CD4-positive, alpha-beta memory T cell (primary cell): ENCODE measurements around the gene ZNF318. TPM values are rescaled to one million over a fixed set of nuclear protein-coding genes. Genes with fewer than 3 reads are reported as not detected.
A peak's percentile ranks its signal among the peaks of the same experiment; 100 is the strongest.

Experiments used
- CTCF ChIA-PET: fragments of 350-600 bp; sonication (Branson Sonifier 250); formaldehyde crosslinking; loops from one replicate; lab custom pipeline; 2021; ENCODE audit warnings: inconsistent platforms; ENCODE audit not compliant: partially characterized antibody; lab: Charles Lee
- POLR2A ChIA-PET: fragments of 350-600 bp; sonication (Branson Sonifier 250); formaldehyde crosslinking; loops from one replicate; lab custom pipeline; 2021; ENCODE audit not compliant: partially characterized antibody; lab: Charles Lee
- DNase-seq, 5 donors: peaks; one replicate each; pipeline versions ENCODE4 v3.0.0 to v3.0.0-alpha.2; 2020 to 2022; ENCODE audit warnings: mixed read lengths in 1 of 5
- H3K27ac ChIP-seq: one replicate; pipeline ENCODE4 v1.7.0; 2013; ENCODE audit warnings: low read depth, low read length
- H3K27me3 ChIP-seq: 2 replicates; pipeline ENCODE4 v1.7.0; 2013; ENCODE audit warnings: mild to moderate bottlenecking, low read length, moderate library complexity; ENCODE audit not compliant: insufficient read depth
- H3K36me3 ChIP-seq: 2 replicates; pipeline ENCODE4 v1.7.0; 2013; ENCODE audit warnings: mild to moderate bottlenecking, low read length, moderate library complexity; ENCODE audit not compliant: insufficient read depth
- H3K4me1 ChIP-seq: 2 replicates; pipeline ENCODE4 v1.7.0; 2013; ENCODE audit warnings: mild to moderate bottlenecking, low read length, moderate library complexity; ENCODE audit not compliant: insufficient read depth
- H3K4me3 ChIP-seq, 2 donors: one replicate each; pipeline ENCODE4 v1.7.0; 2013; ENCODE audit warnings: low read length in 2 of 2, mild to moderate bottlenecking in 1 of 2
- H3K9me3 ChIP-seq, 2 donors: one replicate each; pipeline ENCODE4 v1.7.0; 2013; ENCODE audit warnings: low read length in 2 of 2, control low read depth in 1 of 2; ENCODE audit not compliant: control insufficient read depth in 1 of 2
- H3K27ac Mint-ChIP-seq, 7 donors: one replicate each; pipeline ENCODE4 v1.8.0; 2020 to 2021; ENCODE audit warnings: mixed read lengths in 7 of 7, mild to moderate bottlenecking in 6 of 7, inconsistent platforms in 3 of 7, moderate library complexity in 3 of 7
- H3K27me3 Mint-ChIP-seq, 2 donors: one replicate each; pipeline ENCODE4 v1.8.0; 2020 to 2021; ENCODE audit warnings: mixed read lengths in 2 of 2
- H3K36me3 Mint-ChIP-seq, 2 donors: one replicate each; pipeline ENCODE4 v1.8.0; 2020 to 2021; ENCODE audit warnings: mixed read lengths in 2 of 2, inconsistent platforms in 1 of 2, mild to moderate bottlenecking in 1 of 2
- H3K4me1 Mint-ChIP-seq, 4 donors: one replicate each; pipeline ENCODE4 v1.8.0; 2020 to 2021; ENCODE audit warnings: mixed read lengths in 4 of 4, mild to moderate bottlenecking in 1 of 4
- H3K4me3 Mint-ChIP-seq, 8 donors: one replicate each; pipeline ENCODE4 v1.8.0; 2020 to 2021; ENCODE audit warnings: mixed read lengths in 8 of 8, mild to moderate bottlenecking in 7 of 8, moderate library complexity in 6 of 8, inconsistent platforms in 3 of 8
- H3K9me3 Mint-ChIP-seq, 8 donors: one replicate each; pipeline ENCODE4 v1.8.0; 2020 to 2021; ENCODE audit warnings: mixed read lengths in 8 of 8, mild to moderate bottlenecking in 5 of 8, inconsistent platforms in 3 of 8, moderate library complexity in 1 of 8
- intact Hi-C: fragments of 100-400 bp; cut with micrococcal nuclease; formaldehyde crosslinking; loops from one replicate; pipeline ENCODE4 v1.15.1; 2023
- polyA plus RNA-seq, 2 donors: library from polyadenylated mRNA; unstranded; fragments of 300-500 nt; fragmentation: Illumina TruSeq; gene quantifications; one replicate each; pipeline ENCODE4 v1.2.3, GENCODE V29; 2021
- total RNA-seq, 2 experiments: library from RNA; stranded (reverse); gene quantifications; one replicate each; pipeline ENCODE4 v1.2.3, GENCODE V29; 2021

The ZNF318 gene
- total and polyA plus RNA-seq, 4 experiments from 2014 or later: 1.3 to 32.2 (median 18.8) TPM

DNA sequence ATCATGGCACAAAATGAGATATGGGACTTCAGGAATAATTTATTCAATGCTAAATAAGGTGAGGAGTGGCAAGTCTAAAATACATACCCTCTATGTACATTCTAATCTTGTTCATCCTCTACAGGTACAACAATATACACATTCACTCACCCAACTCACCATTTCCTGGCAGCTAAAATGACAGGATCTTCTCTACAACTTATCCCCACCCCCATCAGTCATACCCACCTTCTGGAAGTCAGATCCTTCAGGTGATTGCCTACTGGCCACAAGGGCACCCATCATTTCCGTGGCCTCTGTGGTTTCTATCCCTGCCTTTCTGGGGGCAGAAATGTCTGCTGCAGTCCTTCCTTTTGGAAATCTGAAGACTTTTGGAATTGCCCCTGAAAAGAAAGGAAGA, 38.0 kb downstream of the ZNF318 start:
- peaks cover 14 to 27% (median 17%) of the 10 kb centered on the region in 4 donors for H3K4me1 Mint-ChIP-seq
- no peaks in the 10 kb centered on the region for H3K27me3 ChIP-seq
- no peaks in the 10 kb centered on the region for H3K9me3 Mint-ChIP-seq
- H3K4me3 Mint-ChIP-seq: peak overlapping the region in 6 of 8 donors; percentile 30 to 67 (median 49)
- H3K27ac ChIP-seq: no peak overlapping the region
- peaks cover 17% of the 10 kb centered on the region for H3K4me1 ChIP-seq
- H3K4me3 ChIP-seq: no peak overlapping the region
- H3K27me3 Mint-ChIP-seq: no peaks in the 10 kb centered on the region
- peaks cover 6 to 17% of the 10 kb centered on the region in 2 donors for H3K36me3 Mint-ChIP-seq
- H3K36me3 ChIP-seq: peaks cover 3% of the 10 kb centered on the region
- peak in 2 of 5 donors; percentile 5 to 6 for DNase-seq
- peak overlapping the region; percentile 40 to 92 (median 70) for H3K27ac Mint-ChIP-seq
- intact Hi-C loops: no loop called here
- no peaks in the 10 kb centered on the region for H3K9me3 ChIP-seq
- ChIA-PET CTCF (no interaction called here), POLR2A (interaction anchor here (0.6 to 1.0 kb wide), 2 partner anchors 23 to 38 kb away, joined by 3 read pairs; partner anchors contain the start of genes CRIP3 and ZNF318)

DNA sequence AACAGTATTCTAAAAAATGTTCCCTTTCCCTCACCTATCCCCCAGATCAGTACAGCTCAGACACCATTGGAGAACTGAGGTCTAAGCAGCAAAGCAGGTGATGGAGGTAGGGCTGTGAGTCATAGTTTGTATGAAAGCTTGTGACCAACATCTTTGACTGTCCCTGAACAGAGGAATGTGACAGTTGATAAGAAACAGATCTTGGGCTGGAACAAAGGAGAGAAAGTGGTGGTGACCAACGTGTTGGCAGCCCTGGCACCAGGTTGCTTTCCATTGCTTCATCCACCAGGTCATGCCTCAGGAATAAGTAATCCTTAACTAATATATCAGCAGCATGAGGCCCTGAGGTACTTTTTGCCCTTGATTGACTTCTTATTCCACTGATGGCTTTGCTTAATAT, 40.9 kb downstream of the ZNF318 start:
- Mint-ChIP-seq H3K9me3 (no peaks in the 10 kb centered on the region), H3K4me3 (no peak overlapping the region), H3K27ac (peak overlapping the region in 3 of 7 donors; percentile 11 to 24 (median 14)), H3K36me3 (peaks cover 6 to 21% of the 10 kb centered on the region in 2 donors), H3K4me1 (peaks cover 14 to 16% (median 15%) of the 10 kb centered on the region in 4 donors), H3K27me3 (no peaks in the 10 kb centered on the region)
- ChIA-PET POLR2A (no interaction called here), CTCF (no interaction called here)
- no peaks in the 10 kb centered on the region for H3K9me3 ChIP-seq
- DNase-seq: no peak
- intact Hi-C loops: no loop called here
- no peak overlapping the region for H3K4me3 ChIP-seq
- peaks cover 17% of the 10 kb centered on the region for H3K4me1 ChIP-seq
- H3K27me3 ChIP-seq: no peaks in the 10 kb centered on the region
- no peaks in the 10 kb centered on the region for H3K36me3 ChIP-seq
- H3K27ac ChIP-seq: no peak overlapping the region

DNA sequence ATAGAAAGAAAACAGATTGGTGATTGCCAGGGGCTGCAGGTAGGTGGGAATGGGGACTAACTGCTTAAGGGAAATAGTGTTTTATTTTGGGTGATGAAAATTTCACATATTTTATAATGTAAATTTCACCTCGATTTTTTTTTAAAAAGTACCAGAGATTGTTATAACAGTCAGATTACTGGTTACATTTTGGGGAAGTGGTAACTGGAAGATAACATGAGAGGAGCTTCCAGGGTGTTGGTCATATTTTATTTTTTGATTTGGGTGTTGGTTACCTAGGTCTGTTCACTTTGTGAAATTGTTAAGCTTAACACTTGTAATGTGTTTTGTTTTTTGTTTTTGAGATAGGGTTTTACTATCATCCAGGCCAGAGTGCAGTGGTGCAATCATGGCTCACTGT, 43.6 kb downstream of the ZNF318 start:
- no peak overlapping the region for H3K27ac ChIP-seq
- H3K9me3 Mint-ChIP-seq: no peaks in the 10 kb centered on the region
- CTCF ChIA-PET: no interaction called here
- DNase-seq: no peak
- POLR2A ChIA-PET: no interaction called here
- H3K27me3 Mint-ChIP-seq: no peaks in the 10 kb centered on the region
- intact Hi-C loops: no loop called here
- no peak overlapping the region for H3K4me3 Mint-ChIP-seq
- H3K27me3 ChIP-seq: no peaks in the 10 kb centered on the region
- no peaks in the 10 kb centered on the region for H3K9me3 ChIP-seq
- no peak overlapping the region for H3K27ac Mint-ChIP-seq
- H3K36me3 Mint-ChIP-seq: peaks cover 6 to 22% of the 10 kb centered on the region in 2 donors
- peaks cover 2% of the 10 kb centered on the region for H3K4me1 ChIP-seq
- no peak overlapping the region for H3K4me3 ChIP-seq
- H3K36me3 ChIP-seq: no peaks in the 10 kb centered on the region
- peaks cover 0 to 2% (median under 1%) of the 10 kb centered on the region in 4 donors for H3K4me1 Mint-ChIP-seq

DNA sequence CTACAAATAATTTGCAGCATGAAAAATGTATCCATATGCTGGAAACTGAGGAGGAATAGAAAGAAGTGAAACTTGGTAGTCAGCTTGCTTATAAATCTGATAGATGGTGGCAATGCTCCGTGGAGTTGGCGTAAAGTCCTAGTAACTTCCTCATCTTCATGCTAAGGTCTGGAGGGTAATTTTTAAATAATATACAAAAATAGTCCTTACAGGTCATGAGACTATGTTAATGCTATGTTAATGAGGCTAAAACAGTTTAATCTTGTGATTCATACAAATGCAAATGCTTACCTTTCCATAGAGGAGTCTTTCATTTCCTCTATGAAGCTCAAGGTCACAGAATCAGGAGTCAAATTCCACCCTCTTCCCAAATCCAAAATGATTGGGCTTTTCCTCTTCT, 51.4 kb downstream of the ZNF318 start:
- Mint-ChIP-seq H3K9me3 (no peaks in the 10 kb centered on the region), H3K36me3 (peaks cover 0 to 7% of the 10 kb centered on the region in 2 donors), H3K4me1 (no peaks in the 10 kb centered on the region), H3K27ac (no peak overlapping the region), H3K27me3 (no peaks in the 10 kb centered on the region), H3K4me3 (no peak overlapping the region)
- intact Hi-C loops: no loop called here
- no peaks in the 10 kb centered on the region for H3K27me3 ChIP-seq
- DNase-seq: no peak
- H3K4me1 ChIP-seq: no peaks in the 10 kb centered on the region
- H3K27ac ChIP-seq: no peak overlapping the region
- ChIA-PET CTCF (interaction anchor here (2.7 kb wide), 1 partner anchor 10 kb away, joined by 12 read pairs; the partner anchor contains the start of gene CRIP3), POLR2A (interaction anchor here (0.7 kb wide), 1 partner anchor 190 kb away, joined by 3 read pairs; no protein-coding TSS in a partner anchor)
- H3K4me3 ChIP-seq: no peak overlapping the region
- no peaks in the 10 kb centered on the region for H3K9me3 ChIP-seq
- no peaks in the 10 kb centered on the region for H3K36me3 ChIP-seq

DNA sequence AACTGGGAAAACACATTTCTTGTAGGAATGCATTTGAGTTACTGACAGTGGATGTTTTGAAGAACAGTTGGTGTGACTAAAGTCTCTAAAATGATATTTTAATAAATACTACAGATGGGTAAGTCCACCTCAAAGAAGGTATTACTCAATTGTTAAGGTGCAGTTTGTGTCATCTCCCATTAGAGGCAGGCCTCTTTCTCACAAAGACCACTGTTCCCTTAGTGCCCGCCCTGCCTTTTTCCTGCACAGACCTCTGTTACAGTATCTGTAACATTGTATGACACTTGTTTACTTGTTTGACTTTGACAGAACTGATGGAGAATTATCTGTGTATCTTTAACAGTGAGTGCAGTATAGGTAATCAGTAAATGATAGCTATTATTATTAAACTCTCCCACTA, 55.6 kb downstream of the ZNF318 start:
- no peaks in the 10 kb centered on the region for H3K27me3 Mint-ChIP-seq
- H3K27me3 ChIP-seq: no peaks in the 10 kb centered on the region
- ChIA-PET POLR2A (no interaction called here), CTCF (interaction anchor here (1.0 kb wide), 1 partner anchor 84 kb away, joined by 7 read pairs; no protein-coding TSS in a partner anchor)
- H3K36me3 ChIP-seq: no peaks in the 10 kb centered on the region
- H3K4me1 ChIP-seq: peaks cover 6% of the 10 kb centered on the region
- no peaks in the 10 kb centered on the region for H3K9me3 ChIP-seq
- no peaks in the 10 kb centered on the region for H3K9me3 Mint-ChIP-seq
- no peak overlapping the region for H3K27ac ChIP-seq
- H3K4me1 Mint-ChIP-seq: peaks cover 3 to 7% (median 5%) of the 10 kb centered on the region in 4 donors
- DNase-seq: no peak
- no peak overlapping the region for H3K4me3 Mint-ChIP-seq
- intact Hi-C loops: no loop called here
- no peak overlapping the region for H3K27ac Mint-ChIP-seq
- no peak overlapping the region for H3K4me3 ChIP-seq
- peaks cover 0 to 7% of the 10 kb centered on the region in 2 donors for H3K36me3 Mint-ChIP-seq

DNA sequence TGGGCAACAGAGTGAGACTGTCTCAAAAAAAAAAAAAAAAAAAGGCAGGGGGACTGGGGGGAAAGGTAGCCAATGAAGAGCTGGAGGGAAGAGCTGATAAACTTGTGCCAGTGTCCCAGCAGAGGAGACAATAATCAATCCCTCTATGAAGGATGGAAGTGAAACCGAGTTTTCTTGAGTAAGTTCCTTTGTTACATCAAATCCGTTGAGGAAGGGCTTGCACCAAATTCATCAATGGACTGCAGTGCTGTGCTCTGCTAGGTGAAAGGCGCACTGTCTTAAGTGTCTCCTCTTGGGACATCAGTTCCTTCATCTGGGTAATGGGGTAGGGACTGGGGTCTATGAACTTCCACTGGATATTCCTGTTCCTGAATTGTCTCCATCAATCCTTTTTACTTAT, 57.8 kb downstream of the ZNF318 start:
- intact Hi-C loops: no loop called here
- Histone ChIP-seq H3K27me3 (no peaks in the 10 kb centered on the region), H3K4me1 (peaks cover 14% of the 10 kb centered on the region), H3K27ac (no peak overlapping the region), H3K4me3 (no peak overlapping the region), H3K36me3 (no peaks in the 10 kb centered on the region), H3K9me3 (no peaks in the 10 kb centered on the region)
- Mint-ChIP-seq H3K36me3 (peaks cover 0 to 7% of the 10 kb centered on the region in 2 donors), H3K4me3 (no peak overlapping the region), H3K9me3 (no peaks in the 10 kb centered on the region), H3K27ac (no peak overlapping the region), H3K27me3 (no peaks in the 10 kb centered on the region), H3K4me1 (peaks cover 3 to 12% (median 8%) of the 10 kb centered on the region in 4 donors)
- CTCF ChIA-PET: no interaction called here
- POLR2A ChIA-PET: no interaction called here
- DNase-seq: no peak

DNA sequence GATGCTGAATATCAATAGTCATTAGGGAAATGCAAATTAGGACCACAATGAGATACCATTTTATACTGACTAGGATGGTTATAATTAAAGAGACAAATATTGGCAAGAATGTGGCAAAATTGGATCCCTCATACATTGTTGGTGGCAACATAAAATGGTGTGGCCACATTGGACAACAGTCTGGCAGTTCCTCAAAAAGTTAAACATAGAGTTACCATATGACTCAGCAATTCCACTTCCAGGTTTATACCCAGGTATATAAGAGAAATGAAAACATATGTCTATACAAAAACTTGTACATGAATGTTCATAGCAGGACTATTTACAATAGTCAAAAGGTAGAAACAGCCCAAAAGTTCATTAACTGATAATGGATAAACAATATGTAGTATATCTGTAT, 58.8 kb downstream of the ZNF318 start:
- intact Hi-C loops: no loop called here
- Histone ChIP-seq H3K36me3 (no peaks in the 10 kb centered on the region), H3K9me3 (no peaks in the 10 kb centered on the region), H3K27me3 (no peaks in the 10 kb centered on the region), H3K27ac (no peak overlapping the region), H3K4me1 (peaks cover 14% of the 10 kb centered on the region), H3K4me3 (no peak overlapping the region)
- DNase-seq: no peak
- H3K9me3 Mint-ChIP-seq: no peaks in the 10 kb centered on the region
- H3K36me3 Mint-ChIP-seq: peaks cover 0 to 7% of the 10 kb centered on the region in 2 donors
- H3K27me3 Mint-ChIP-seq: no peaks in the 10 kb centered on the region
- H3K27ac Mint-ChIP-seq: no peak overlapping the region
- peaks cover 3 to 12% (median 8%) of the 10 kb centered on the region in 4 donors for H3K4me1 Mint-ChIP-seq
- POLR2A ChIA-PET: no interaction called here
- no peak overlapping the region for H3K4me3 Mint-ChIP-seq
- CTCF ChIA-PET: no interaction called here
